T1000 (cell line): ENCODE data around the gene ARID1B.

Experiments used
- DNase-seq: peaks from one replicate; lab custom pipeline; 2025; ENCODE audit warnings: mixed read lengths; lab: John Stamatoyannopoulos, UW

Gene ARID1B

GRCh38 chr6:156773935-156774852, 3.0 kb upstream of the ARID1B start:
- no peak for DNase-seq

- DNase-seq: no peak
Observed at GRCh38 chr6:156774863-156775405, 2.2 kb upstream of the ARID1B start.

DNA sequence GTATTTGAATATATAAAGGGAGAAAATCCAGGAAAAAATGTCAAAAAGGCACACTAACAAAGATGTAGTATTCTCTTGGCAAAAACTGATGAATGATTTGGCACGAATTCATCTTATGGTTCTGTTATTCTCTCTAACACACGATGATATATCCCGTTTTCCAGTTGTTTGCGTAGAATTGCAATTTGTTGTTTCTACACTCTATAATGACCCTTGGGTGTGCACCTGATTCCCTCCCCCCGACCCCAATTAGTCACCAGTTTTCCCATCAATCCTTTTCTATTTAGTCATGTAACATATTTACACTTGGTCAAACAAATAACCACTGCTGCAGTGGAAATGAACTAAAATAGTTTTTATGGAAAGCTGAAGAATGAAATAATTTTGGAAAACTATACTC, 1.5 kb upstream of the ARID1B start:
- no peak for DNase-seq

DNA sequence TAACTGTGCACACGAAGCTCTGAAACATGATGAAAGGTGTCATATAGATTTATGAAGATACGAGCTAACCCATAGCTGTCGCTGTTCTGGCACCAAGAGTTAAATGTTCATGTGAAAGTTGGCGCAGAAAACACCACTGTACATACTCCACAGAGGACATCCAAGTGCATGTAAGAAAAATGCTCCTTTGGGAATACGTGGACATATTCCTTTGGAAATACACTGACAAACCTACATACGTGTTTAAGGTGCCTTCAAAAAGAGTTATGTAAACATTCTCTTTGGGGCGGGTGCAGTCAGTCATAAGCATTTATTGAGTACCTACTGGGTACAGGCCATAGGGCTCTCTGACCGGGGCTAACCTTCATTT, 723 bp upstream of the ARID1B start:
- no peak for DNase-seq

GRCh38 chr6:156777577-156778453, 637 bp downstream of the ARID1B start:
- DNase-seq: peak; percentile 42

DNA sequence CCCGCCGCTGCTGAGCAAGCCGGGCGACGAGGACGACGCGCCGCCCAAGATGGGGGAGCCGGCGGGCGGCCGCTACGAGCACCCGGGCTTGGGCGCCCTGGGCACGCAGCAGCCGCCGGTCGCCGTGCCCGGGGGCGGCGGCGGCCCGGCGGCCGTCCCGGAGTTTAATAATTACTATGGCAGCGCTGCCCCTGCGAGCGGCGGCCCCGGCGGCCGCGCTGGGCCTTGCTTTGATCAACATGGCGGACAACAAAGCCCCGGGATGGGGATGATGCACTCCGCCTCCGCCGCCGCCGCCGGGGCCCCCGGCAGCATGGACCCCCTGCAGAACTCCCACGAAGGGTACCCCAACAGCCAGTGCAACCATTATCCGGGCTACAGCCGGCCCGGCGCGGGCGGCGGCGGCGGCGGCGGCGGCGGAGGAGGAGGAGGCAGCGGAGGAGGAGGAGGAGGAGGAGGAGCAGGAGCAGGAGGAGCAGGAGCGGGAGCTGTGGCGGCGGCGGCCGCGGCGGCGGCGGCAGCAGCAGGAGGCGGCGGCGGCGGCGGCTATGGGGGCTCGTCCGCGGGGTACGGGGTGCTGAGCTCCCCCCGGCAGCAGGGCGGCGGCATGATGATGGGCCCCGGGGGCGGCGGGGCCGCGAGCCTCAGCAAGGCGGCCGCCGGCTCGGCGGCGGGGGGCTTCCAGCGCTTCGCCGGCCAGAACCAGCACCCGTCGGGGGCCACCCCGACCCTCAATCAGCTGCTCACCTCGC, 1.5 kb downstream of the ARID1B start:
- peak; percentile 15 for DNase-seq

- peak; percentile 3 for DNase-seq
Observed at GRCh38 chr6:156779206-156780094, 2.3 kb downstream of the ARID1B start.

- DNase-seq: peak; percentile 8
Observed at GRCh38 chr6:156780102-156780641, 3.0 kb downstream of the ARID1B start.

DNA sequence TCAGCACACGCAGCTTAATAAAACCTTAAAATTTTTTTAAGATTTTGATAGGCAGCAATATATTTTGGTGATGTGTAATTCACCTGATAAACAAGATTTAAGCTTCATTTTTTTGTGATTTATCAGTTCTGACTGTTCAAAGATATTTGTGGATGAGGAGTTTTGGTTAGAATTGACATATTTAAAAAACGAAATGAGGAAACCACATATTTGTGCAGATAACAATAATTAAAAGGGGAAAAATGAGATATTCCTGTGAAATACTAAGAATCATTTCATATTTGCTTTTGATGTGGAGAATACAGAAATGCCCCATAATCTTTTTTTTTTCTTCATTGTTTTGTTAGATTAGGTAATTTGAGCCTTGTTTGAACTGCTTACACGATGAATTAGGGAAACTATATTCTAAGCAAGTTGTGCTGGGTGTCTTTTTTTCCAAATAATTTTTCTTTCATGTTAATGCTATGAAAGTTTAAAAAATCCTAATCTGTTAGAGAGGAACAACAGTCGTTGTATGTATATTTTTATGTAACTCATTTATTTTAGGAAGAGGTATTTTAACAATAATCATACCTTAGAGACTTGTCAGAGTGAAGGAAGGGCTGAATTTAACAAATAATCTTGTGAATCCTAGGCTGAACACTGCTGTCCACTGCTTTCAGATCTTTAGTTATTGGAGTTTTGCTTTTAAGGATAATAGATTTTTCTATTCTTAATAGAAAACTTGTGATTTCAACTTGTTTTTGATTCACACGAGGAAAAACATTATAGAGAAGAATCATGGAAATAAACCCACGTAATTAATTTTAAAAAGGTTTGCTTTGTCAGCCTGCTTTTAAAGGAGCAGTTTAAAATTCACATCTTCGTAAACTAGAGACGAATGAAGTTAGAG, 4.0 kb downstream of the ARID1B start:
- no peak for DNase-seq

DNA sequence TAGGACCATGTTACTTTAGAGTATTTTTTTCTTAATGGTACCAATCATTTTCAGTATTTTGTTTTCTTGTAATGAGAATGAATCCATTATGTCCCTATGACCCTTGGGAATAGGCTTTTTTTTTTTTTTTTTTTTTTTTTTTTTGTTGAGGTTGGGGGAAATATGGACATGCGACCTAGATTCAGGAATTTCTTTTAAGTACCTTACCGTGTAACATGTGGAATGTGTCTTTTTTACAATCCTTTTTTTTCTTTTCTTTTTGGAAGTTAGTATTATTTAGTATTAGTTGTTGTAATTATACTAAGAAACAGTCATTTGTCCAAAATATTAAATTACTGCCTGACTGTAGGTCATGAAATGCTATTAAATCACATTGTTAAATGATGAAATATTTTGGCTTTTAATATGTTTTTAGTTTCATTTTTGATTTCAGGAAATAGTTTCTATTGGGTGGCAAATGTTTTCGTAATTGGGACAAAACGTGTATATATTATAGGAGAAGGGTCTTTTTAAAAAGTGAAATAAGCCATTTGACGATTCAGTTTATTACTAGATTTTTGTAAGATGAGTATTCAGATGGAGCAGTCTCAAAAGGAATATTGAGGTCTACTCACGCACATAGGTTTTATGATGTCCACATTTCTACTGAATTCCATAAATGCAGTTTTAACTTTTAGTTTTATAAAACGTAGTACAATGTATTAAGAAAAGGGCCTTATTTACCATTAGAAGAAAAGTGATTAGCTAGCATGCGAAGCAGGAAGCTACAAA, 4.9 kb downstream of the ARID1B start:
- no peak for DNase-seq

- DNase-seq: no peak
Observed at GRCh38 chr6:156782691-156783320, 5.6 kb downstream of the ARID1B start.

DNA sequence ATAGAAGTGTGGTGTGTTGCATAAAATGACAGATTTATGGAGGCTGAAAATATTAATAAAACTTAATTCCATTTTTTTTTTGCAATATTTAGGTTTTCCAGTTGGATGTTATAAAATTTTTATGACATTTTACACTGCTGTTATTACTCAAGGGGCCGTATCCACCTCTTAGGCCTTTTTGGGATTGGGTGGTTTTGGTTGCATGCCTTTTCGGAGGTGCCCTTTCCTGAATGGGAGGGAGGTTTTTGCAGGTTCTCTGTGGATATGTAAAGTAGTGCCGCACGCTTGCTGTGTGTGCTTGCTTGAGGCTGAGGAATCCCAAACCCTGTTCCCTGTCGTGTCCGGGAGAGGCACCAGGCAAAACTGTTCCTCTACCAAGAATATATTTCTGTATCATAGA, 6.8 kb downstream of the ARID1B start:
- no peak for DNase-seq

- DNase-seq: no peak
Observed at GRCh38 chr6:156786652-156787051, 9.5 kb downstream of the ARID1B start.

DNA sequence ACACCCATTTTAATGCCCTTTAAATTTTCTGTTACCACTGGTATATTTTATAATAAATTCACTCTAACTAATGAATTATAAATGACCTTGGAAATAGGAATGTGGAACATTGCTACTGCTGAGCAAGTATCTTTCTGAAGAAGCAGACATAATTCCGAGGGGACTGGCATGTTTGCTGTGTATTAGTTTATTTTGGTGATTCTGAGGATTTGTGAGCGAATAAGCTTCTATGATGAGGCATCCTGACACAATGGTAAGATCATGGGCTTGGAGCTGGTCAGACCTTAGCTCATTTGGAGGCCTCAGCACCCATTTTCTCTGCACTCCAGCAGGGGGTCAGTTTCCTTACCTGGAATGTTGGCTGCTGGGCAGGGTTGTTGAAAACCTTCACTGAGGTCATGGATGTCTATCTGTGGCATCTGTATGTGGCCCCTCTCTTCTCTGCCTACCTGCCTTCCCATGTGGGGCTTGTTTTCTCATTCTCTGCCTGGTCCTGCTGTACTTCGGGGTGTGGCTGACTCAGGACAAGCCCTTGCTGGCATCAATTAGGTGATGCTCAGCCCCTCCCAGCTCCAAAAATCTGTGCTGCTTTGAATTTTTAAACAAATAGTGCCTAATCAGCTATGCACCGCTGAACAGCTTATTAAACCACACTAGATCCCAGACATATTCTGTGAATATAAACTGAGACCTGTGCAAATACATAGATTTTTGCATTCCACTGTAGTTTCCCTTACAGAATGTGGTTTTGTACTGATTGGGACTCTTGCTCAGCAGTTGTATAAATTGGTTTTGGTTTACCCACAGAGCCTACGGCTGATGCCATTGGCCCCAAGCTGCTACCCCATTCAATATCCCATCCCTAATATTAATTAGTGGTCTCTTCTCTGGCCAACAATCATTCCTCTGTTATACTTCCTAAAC, 10.7 kb downstream of the ARID1B start:
- DNase-seq: no peak

GRCh38 chr6:156789081-156789943, 12.1 kb downstream of the ARID1B start:
- no peak for DNase-seq

DNA sequence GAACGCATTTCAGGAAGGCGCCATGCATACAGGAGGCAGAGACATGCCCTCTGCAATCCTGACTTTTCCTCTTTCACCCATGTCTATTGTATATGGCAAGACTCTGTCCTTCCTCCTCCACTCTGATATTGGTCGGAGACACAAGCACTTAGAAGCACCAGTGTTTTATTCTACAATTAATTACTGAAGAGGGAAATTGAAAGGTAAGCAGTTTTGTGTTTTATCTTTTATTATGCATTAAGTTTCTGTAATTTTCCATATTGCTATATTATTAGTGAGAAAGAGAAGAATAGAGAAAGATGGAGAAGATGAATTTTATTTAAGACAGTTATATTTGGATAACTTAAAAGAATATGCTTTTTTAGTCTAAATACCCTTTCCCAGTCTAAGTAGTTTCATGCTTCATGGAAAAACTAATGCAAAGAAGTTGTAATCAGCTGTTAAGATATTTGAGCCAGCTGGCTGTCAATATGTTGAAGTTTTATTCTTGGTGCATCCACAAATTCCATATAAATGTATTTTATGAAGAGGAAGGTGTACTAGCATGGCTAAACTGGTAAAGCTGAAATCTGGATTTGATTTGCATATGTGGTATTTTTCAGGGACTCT, 13.6 kb downstream of the ARID1B start:
- DNase-seq: no peak
